ENCODE data around the gene MSL2.
"Not testable (repeated sequence)": the region's sequence is repeated elsewhere in the genome, so short reads cannot be mapped to it uniquely, and the experiment has no call there.

DNA sequence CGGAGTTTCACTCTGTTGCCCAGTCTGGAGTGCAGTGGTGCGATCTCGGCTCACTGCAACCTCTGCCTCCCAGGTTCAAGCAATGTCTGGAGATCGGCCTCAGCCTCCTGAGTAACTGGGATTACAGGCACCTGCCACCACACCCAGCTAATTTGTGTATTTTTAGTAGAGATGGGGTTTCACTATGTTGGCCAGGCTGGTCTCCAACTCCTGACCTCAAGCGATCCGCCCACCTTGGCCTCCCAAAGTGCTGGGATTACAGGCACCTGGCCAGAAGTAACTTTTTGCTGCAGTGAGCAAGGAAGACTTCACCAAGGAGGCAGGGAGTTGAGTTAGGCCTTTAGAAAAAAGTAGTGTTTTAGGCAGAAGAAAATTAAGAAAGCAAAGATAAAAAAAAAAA lies 3.9 kb downstream of the MSL2 start:
- TF ChIP-seq CTCF (IDR thresholded peaks at IDR 0.05; ENCODE audit: insufficient read depth, low read length, poor library complexity, severe bottlenecking); EZH2phosphoT487 (conservative IDR thresholded peaks at IDR 0.05; ENCODE audit: low read length): not testable (repeated sequence)
